SU-DHL-6 (cell line): ENCODE measurements around the gene MYLK2.

Experiments used
- CTCF ChIP-seq: fragments of 200-600 bp; sonication (generic); IDR thresholded peaks from one replicate; pipeline ENCODE4 v1.5.1; 2017; ENCODE audit warnings: antibody characterized with exemption, mild to moderate bottlenecking, low read length, moderate library complexity; ENCODE audit not compliant: insufficient read depth, poor library complexity, severe bottlenecking
- EZH2phosphoT487 ChIP-seq: fragments of 200-600 bp; sonication (generic), shearing (Covaris generic); conservative IDR thresholded peaks from 2 replicates; pipeline ENCODE4 v1.6.1; 2018; ENCODE audit warnings: mild to moderate bottlenecking, antibody characterized with exemption, low read length, moderate library complexity, mixed read lengths

- TF ChIP-seq CTCF (no peak), EZH2phosphoT487 (no peak)
These were observed 38.3 kb upstream of the MYLK2 start for GRCh38 chr20:31780839-31781238.
